Activated CD4-positive, alpha-beta T cell treated with anti-CD3 and anti-CD28 coated beads for 36 hours (primary cell): ENCODE data around the gene OPN1SW. TPM values are rescaled to one million over a fixed set of nuclear protein-coding genes. Genes with fewer than 3 reads are reported as not detected.

ENCODE experiments used
- ATAC-seq: fragments of 200-7000 bp; cut with Tn5 transposase; one replicate; pipeline ENCODE4 v1.10.0; 2021; ENCODE audit warnings: mild to moderate bottlenecking, moderate library complexity
- CTCF ChIA-PET: fragments of 350-600 bp; sonication (Branson Sonifier 250); formaldehyde crosslinking; loops from one replicate; lab custom pipeline; 2021; ENCODE audit warnings: antibody characterized with exemption; lab: Charles Lee
- POLR2A ChIA-PET: fragments of 350-600 bp; sonication (Branson Sonifier 250); formaldehyde crosslinking; loops from one replicate; lab custom pipeline; 2021; ENCODE audit warnings: antibody characterized with exemption, inconsistent platforms; lab: Charles Lee
- DNase-seq: peaks from one replicate; pipeline ENCODE4 v3.0.0-alpha.2; 2020
- H3K27ac Mint-ChIP-seq: one replicate; pipeline ENCODE4 v1.8.0; 2021; ENCODE audit warnings: mixed read lengths
- H3K27me3 Mint-ChIP-seq: one replicate; pipeline ENCODE4 v1.8.0; 2021; ENCODE audit warnings: mixed read lengths
- H3K36me3 Mint-ChIP-seq: one replicate; pipeline ENCODE4 v1.8.0; 2021; ENCODE audit warnings: low read depth, mixed read lengths
- H3K4me1 Mint-ChIP-seq: one replicate; pipeline ENCODE4 v1.8.0; 2021; ENCODE audit warnings: mixed read lengths
- H3K4me3 Mint-ChIP-seq: one replicate; pipeline ENCODE4 v1.8.0; 2021; ENCODE audit warnings: mild to moderate bottlenecking, moderate library complexity, mixed read lengths
- H3K9me3 Mint-ChIP-seq: one replicate; pipeline ENCODE4 v1.8.0; 2021; ENCODE audit warnings: low read depth, mixed read lengths
- intact Hi-C, 2 experiments: fragments of 100-400 bp; cut with DNase I in 1 of 2; cut with micrococcal nuclease in 1 of 2; formaldehyde crosslinking; loops; one replicate each; pipeline versions ENCODE4 v1.14.2 to v1.15.1; 2022 to 2024; cut with DNase I, micrococcal nuclease
- total RNA-seq, 2 experiments: library from RNA; stranded (reverse); gene quantifications; one replicate each; pipeline ENCODE4 v1.2.3, GENCODE V29; 2021

Gene OPN1SW
- total RNA-seq, 2 experiments from 2014 or later, result not detected

- no peak overlapping the region for H3K4me3 Mint-ChIP-seq
- H3K36me3 Mint-ChIP-seq, result peaks cover 2% of the 10 kb centered on the region
- ATAC-seq (no peak), DNase-seq (no peak)
- no peaks in the 10 kb centered on the region for H3K9me3 Mint-ChIP-seq
- ChIA-PET POLR2A (no interaction called here), CTCF (no interaction called here)
- intact Hi-C loops, result no loop called here
- no peak overlapping the region for H3K27ac Mint-ChIP-seq
- H3K27me3 Mint-ChIP-seq, result no peaks in the 10 kb centered on the region
- H3K4me1 Mint-ChIP-seq, result no peaks in the 10 kb centered on the region
Measured at GRCh38 chr7:128807191-128807590, 31.6 kb upstream of the OPN1SW start.

DNA sequence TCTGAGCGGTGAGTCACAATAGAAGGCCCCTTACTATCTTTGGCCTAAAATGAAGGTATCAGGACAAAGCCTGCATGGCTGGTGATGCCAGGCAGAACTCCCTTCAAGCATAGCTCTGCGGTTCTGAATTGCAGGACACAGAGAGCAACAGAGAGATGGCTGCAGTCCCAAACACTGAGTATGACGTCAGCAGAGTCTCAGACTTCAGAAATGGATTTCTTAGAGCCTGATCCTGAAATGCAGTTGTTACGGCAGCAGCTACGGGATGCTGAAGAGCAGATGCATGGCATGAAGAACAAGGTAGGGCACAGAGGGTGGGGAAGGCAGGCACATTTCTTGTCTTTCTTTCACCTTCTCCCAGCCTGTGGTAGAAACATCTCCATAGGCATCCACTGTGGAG, 29.6 kb upstream of the OPN1SW start:
- ChIA-PET CTCF (interaction anchor here (0.6 to 1.0 kb wide), 2 partner anchors 20 to 67 kb away, joined by 3 read pairs; no protein-coding TSS in a partner anchor), POLR2A (no interaction called here)
- H3K27me3 Mint-ChIP-seq, result no peaks in the 10 kb centered on the region
- DNase-seq, result no peak
- H3K9me3 Mint-ChIP-seq, result no peaks in the 10 kb centered on the region
- no peaks in the 10 kb centered on the region for H3K4me1 Mint-ChIP-seq
- H3K27ac Mint-ChIP-seq, result no peak overlapping the region
- no peak overlapping the region for H3K4me3 Mint-ChIP-seq
- H3K36me3 Mint-ChIP-seq, result peaks cover 2% of the 10 kb centered on the region
- ATAC-seq, result no peak
- intact Hi-C loops, result no loop called here

GRCh38 chr7:128804484-128804883, 28.9 kb upstream of the OPN1SW start:
- intact Hi-C loops, result no loop called here
- POLR2A ChIA-PET, result no interaction called here
- H3K27ac Mint-ChIP-seq, result no peak overlapping the region
- H3K36me3 Mint-ChIP-seq, result peaks cover 2% of the 10 kb centered on the region
- no peak for DNase-seq
- H3K9me3 Mint-ChIP-seq, result no peaks in the 10 kb centered on the region
- H3K27me3 Mint-ChIP-seq, result no peaks in the 10 kb centered on the region
- H3K4me1 Mint-ChIP-seq, result no peaks in the 10 kb centered on the region
- CTCF ChIA-PET, result interaction anchor here (0.6 kb wide), 1 partner anchor 21 kb away, joined by 3 read pairs; no protein-coding TSS in a partner anchor
- ATAC-seq, result no peak
- no peak overlapping the region for H3K4me3 Mint-ChIP-seq

DNA sequence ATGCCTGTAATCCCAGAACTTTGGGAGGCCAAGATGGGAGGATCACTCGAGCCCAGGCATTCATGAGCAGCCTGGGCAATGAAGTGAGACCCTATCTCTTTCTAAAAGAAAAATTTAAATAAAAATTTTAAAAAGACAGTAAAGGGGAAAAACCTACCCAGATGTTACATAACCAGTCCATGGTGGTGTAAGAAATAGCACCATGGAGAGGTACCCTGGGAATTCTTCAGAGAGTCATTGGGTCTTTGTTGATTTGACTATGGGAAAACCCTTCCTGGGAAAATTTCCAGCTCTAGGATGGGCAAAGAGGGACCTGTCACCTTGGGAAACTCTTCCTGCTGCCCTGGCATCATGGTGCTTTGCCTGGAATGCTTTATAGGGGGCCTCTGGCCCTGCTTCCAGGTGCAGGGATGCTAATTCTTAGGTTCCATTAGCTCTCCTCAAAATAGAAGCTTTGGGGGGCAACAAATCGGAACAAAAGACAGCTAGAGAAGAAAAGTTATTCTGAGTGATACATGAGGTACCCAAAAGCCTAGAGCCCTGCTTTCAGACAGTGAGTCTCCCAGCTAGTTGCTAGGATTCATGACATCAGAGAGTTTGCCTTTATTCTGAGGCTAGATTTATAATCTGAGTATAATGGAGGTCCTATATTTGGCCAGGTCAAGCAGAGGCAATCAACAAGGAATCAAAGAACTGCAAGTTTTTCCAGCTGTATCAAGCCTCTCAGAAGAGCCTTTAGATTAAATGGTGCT, 26.2 kb upstream of the OPN1SW start:
- POLR2A ChIA-PET, result no interaction called here
- CTCF ChIA-PET, result interaction anchor here (0.9 to 1.7 kb wide), 4 partner anchors 18 to 61 kb away, joined by 3 to 5 read pairs (median 4); partner anchors contain the start of gene ATP6V1F
- no peak for DNase-seq
- ATAC-seq, result no peak
- Mint-ChIP-seq H3K27ac (no peak overlapping the region), H3K36me3 (peaks cover 2% of the 10 kb centered on the region), H3K4me3 (no peak overlapping the region), H3K27me3 (no peaks in the 10 kb centered on the region), H3K4me1 (no peaks in the 10 kb centered on the region), H3K9me3 (no peaks in the 10 kb centered on the region)
- intact Hi-C loops, result no loop called here

- no peak for DNase-seq
- Mint-ChIP-seq H3K27ac (no peak overlapping the region), H3K4me1 (no peaks in the 10 kb centered on the region), H3K9me3 (no peaks in the 10 kb centered on the region), H3K4me3 (no peak overlapping the region), H3K36me3 (peaks cover 2% of the 10 kb centered on the region), H3K27me3 (no peaks in the 10 kb centered on the region)
- intact Hi-C loops, result no loop called here
- ChIA-PET POLR2A (no interaction called here), CTCF (interaction anchor here (0.5 kb wide), 1 partner anchor 135 kb away, joined by 3 read pairs; no protein-coding TSS in a partner anchor)
- ATAC-seq, result no peak
Measured at GRCh38 chr7:128801003-128801402, 25.4 kb upstream of the OPN1SW start.

DNA sequence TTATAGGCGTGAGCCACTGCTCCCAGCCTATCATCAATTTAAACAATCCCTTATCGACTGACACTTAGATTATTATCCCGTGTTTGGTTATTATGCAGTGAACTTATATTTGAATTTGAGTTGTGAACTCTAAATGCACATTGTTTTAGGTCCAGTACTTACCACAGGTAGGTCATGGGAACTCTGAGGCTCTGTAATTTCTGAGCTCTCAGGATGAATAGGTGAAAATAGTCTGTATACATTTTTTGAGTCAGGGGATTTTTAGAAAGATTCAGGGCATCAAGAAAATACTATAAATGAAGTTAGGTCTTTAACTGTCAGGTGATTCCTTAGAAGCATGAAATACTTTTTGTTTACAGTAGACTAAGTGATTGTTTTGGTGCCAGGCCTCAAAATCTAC, 25.0 kb upstream of the OPN1SW start:
- Mint-ChIP-seq H3K36me3 (peaks cover 1% of the 10 kb centered on the region), H3K4me1 (no peaks in the 10 kb centered on the region), H3K4me3 (no peak overlapping the region), H3K27me3 (no peaks in the 10 kb centered on the region), H3K27ac (no peak overlapping the region), H3K9me3 (no peaks in the 10 kb centered on the region)
- intact Hi-C loops, result no loop called here
- peak; percentile 26 for ATAC-seq
- no peak for DNase-seq
- ChIA-PET POLR2A (no interaction called here), CTCF (interaction anchor here (0.5 kb wide), 1 partner anchor 134 kb away, joined by 3 read pairs; no protein-coding TSS in a partner anchor)

DNA sequence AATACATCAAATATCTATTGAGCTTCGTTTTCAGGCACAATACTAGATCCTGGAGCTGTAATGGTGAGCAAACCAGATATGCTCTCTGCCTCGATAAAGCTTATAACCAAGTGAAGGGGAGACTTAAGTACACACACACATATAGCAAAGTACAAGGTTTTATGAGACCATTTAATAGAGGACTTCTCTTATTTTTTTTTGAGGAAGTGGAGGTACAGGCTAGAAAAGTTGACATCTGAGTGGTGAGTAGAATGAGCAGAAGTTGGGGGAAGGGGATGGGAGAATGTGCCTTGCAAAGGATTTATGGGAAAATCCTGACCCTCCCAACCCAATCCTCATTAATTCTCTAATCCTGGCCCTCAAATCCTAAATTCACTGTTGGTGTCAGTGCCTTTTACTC, 23.9 kb upstream of the OPN1SW start:
- no peak overlapping the region for H3K27ac Mint-ChIP-seq
- no peaks in the 10 kb centered on the region for H3K27me3 Mint-ChIP-seq
- CTCF ChIA-PET, result no interaction called here
- ATAC-seq, result no peak
- H3K36me3 Mint-ChIP-seq, result no peaks in the 10 kb centered on the region
- no peaks in the 10 kb centered on the region for H3K4me1 Mint-ChIP-seq
- POLR2A ChIA-PET, result no interaction called here
- intact Hi-C loops, result loop anchor here in 1 of 2 experiments (10.0 kb wide), 1 partner anchor 65 kb away; the partner anchor contains the start of gene ATP6V1F
- no peak for DNase-seq
- H3K9me3 Mint-ChIP-seq, result no peaks in the 10 kb centered on the region
- H3K4me3 Mint-ChIP-seq, result no peak overlapping the region

DNA sequence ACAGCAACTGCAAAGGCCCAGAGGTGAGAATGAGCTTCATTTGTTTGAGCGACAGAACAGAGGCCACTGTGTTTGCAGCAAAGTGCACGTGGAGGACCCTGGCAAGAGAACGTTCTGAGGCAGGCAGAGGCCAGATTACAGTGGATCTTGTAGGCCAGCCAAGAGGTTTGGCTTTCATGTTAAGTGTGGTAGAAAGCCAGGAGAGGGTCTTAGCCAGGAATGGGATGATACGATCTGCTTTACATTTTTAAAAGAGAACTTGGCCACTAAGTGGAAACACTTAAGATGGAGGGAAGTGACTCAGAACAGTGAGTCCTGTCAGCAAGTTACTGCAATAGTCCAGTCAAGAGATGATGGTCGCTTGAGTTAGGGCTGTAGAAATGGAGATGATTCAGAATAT, 20.7 kb upstream of the OPN1SW start:
- H3K27ac Mint-ChIP-seq, result no peak overlapping the region
- no peaks in the 10 kb centered on the region for H3K27me3 Mint-ChIP-seq
- ChIA-PET POLR2A (no interaction called here), CTCF (interaction anchor here (1.1 kb wide), 1 partner anchor 295 kb away, joined by 4 read pairs; no protein-coding TSS in a partner anchor)
- H3K4me3 Mint-ChIP-seq, result no peak overlapping the region
- no peaks in the 10 kb centered on the region for H3K36me3 Mint-ChIP-seq
- no peak for DNase-seq
- no peaks in the 10 kb centered on the region for H3K9me3 Mint-ChIP-seq
- peaks cover 2% of the 10 kb centered on the region for H3K4me1 Mint-ChIP-seq
- ATAC-seq, result no peak
- intact Hi-C loops, result loop anchor here in 1 of 2 experiments (10.0 kb wide), 1 partner anchor 68 kb away; the partner anchor contains the start of gene ATP6V1F

GRCh38 chr7:128795129-128795528, 19.5 kb upstream of the OPN1SW start:
- Mint-ChIP-seq H3K36me3 (no peaks in the 10 kb centered on the region), H3K4me3 (no peak overlapping the region), H3K27ac (no peak overlapping the region), H3K4me1 (peaks cover 5% of the 10 kb centered on the region), H3K27me3 (peaks cover 3% of the 10 kb centered on the region), H3K9me3 (no peaks in the 10 kb centered on the region)
- CTCF ChIA-PET, result interaction anchor here (1.1 kb wide), 1 partner anchor 296 kb away, joined by 4 read pairs; no protein-coding TSS in a partner anchor
- intact Hi-C loops, result loop anchor here in 1 of 2 experiments (10.0 kb wide), 1 partner anchor 70 kb away; the partner anchor contains the start of gene ATP6V1F
- POLR2A ChIA-PET, result no interaction called here
- no peak for DNase-seq
- no peak for ATAC-seq

- H3K9me3 Mint-ChIP-seq, result no peaks in the 10 kb centered on the region
- intact Hi-C loops, result loop anchor here in 1 of 2 experiments (1.0 to 10.0 kb wide), 2 partner anchors 70 to 89 kb away; partner anchors contain the start of gene ATP6V1F
- POLR2A ChIA-PET, result no interaction called here
Measured at GRCh38 chr7:128794436-128794835, 18.8 kb upstream of the OPN1SW start.

DNA sequence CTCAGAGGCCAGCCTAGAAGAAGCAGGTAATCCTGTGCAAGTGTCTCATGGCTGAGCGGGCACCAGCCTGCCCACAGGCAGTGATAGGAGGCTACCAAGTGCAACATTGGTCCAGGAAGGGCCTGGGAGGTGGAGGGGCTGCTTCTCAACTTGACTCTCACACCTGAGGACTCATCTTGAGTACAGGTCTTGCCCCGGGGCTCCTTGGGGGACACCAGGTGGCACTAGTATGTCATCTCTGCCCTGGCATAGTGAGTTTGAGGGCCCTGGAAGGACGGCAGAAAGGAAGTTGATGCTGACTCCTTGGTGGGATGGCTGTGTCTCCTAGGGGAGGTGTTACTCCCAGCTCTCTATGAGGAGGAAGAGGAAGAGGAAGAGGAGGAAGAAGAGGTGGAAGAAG, 18.4 kb upstream of the OPN1SW start:
- H3K9me3 Mint-ChIP-seq, result no peaks in the 10 kb centered on the region

More at GRCh38 chr7:128794436-128794835, 18.8 kb upstream of the OPN1SW start:
- Mint-ChIP-seq H3K27me3 (peaks cover 6% of the 10 kb centered on the region), H3K36me3 (no peaks in the 10 kb centered on the region), H3K4me1 (peaks cover 5% of the 10 kb centered on the region), H3K4me3 (no peak overlapping the region), H3K27ac (no peak overlapping the region)
- DNase-seq (no peak), ATAC-seq (no peak)
- CTCF ChIA-PET, result interaction anchor here (0.6 to 1.0 kb wide), 2 partner anchors 35 to 135 kb away, joined by 3 read pairs; no protein-coding TSS in a partner anchor

More for the DNA sequence above, 18.4 kb upstream of the OPN1SW start:
- CTCF ChIA-PET, result interaction anchor here (0.6 to 1.0 kb wide), 3 partner anchors 35 to 367 kb away, joined by 3 to 4 read pairs (median 3); no protein-coding TSS in a partner anchor
- Mint-ChIP-seq H3K4me3 (no peak overlapping the region), H3K4me1 (peaks cover 5% of the 10 kb centered on the region), H3K36me3 (no peaks in the 10 kb centered on the region), H3K27ac (no peak overlapping the region), H3K27me3 (peaks cover 9% of the 10 kb centered on the region)
- POLR2A ChIA-PET, result no interaction called here
- no peak for ATAC-seq
- peak; percentile 50 for DNase-seq
- intact Hi-C loops, result loop anchor here in 1 of 2 experiments (1.0 to 10.0 kb wide), 2 partner anchors 71 to 89 kb away; partner anchors contain the start of gene ATP6V1F
